Measurements from ENCODE around the gene DDHD1. TPM values are rescaled to one million over a fixed set of nuclear protein-coding genes. Genes with fewer than 3 reads are reported as not detected.

DDHD1 gene
- 1 to 10 TPM in 2 of 4 donors, under 1 TPM in 2; 0.54 to 9.4 (median 1.6) TPM for polyA plus RNA-seq
- long read RNA-seq, donor 1: 0 reads
- long read RNA-seq, donor 2: 0 reads
- long read RNA-seq, donor 3: 0 reads
- long read RNA-seq, donor 4: 0 reads
- long read RNA-seq, donor 5: 0 reads
- long read RNA-seq, donor 6, partial matches to known transcripts: 0 of 1 reads
- long read RNA-seq, donor 6, other reads (novel, unspliced or antisense): 0 of 1 reads
- long read RNA-seq, donor 7: 0 reads
- long read RNA-seq, donor 8: 0 reads
- long read RNA-seq, donor 9: 0 reads
- long read RNA-seq, donor 10, partial matches to known transcripts: 0 of 1 reads
- long read RNA-seq, donor 10, other reads (novel, unspliced or antisense): 0 of 1 reads

- WGBS, 3 donors: 0 to 1% (median 1%) methylated on average over 70 to 93 of the region's 93 CpGs
- H3K4me1 ChIP-seq (ENCODE audit: control insufficient read depth in 3 of 3, insufficient read depth in 2 of 3, low read depth in 1 of 3, low read length in 2 of 3): peaks cover 0 to 4% (median 0%) of the 10 kb centered on the region in 3 donors
- H3K27me3 ChIP-seq (ENCODE audit: control insufficient read depth in 3 of 3, insufficient read depth in 3 of 3, low read length in 3 of 3): no peaks in the 10 kb centered on the region
- H3K9me3 ChIP-seq (ENCODE audit: control insufficient read depth in 2 of 2, insufficient read depth in 1 of 2, low read depth in 1 of 2, low read length in 1 of 2): no peaks in the 10 kb centered on the region
- no peaks in the 10 kb centered on the region for H3K36me3 ChIP-seq (ENCODE audit: control insufficient read depth in 3 of 3, insufficient read depth in 2 of 3, low read depth in 1 of 3, low read length in 3 of 3)
- H3K27ac ChIP-seq (ENCODE audit: low read depth in 1 of 3, low read length in 2 of 3): peak within 1 kb of the TSS; percentile 75 to 87 (median 82)
- peak within 1 kb of the TSS; percentile 71 to 90 (median 88) for H3K4me3 ChIP-seq (ENCODE audit: low read depth in 1 of 3, low read length in 3 of 3)
- peak; percentile 72 to 91 for DNase-seq
- FAIRE-seq: no peak
These were observed at the start of gene DDHD1 for GRCh38 chr14:53152887-53153701. DDHD1 (minus strand) TSS chr14:53153323; CDS start chr14:53153098, 225 bp downstream.

GRCh38 chr14:53195949-53196348 lies 42.8 kb upstream of the DDHD1 start:
- H3K9me3 ChIP-seq (ENCODE audit: control insufficient read depth in 2 of 2, insufficient read depth in 1 of 2, low read depth in 1 of 2, low read length in 1 of 2): peaks cover 0 to 5% of the 10 kb centered on the region in 2 donors
- no peaks in the 10 kb centered on the region for H3K27me3 ChIP-seq (ENCODE audit: control insufficient read depth in 3 of 3, insufficient read depth in 3 of 3, low read length in 3 of 3)
- 88 to 90% (median 89%) methylated on average over 5 of the region's 5 CpGs for WGBS, 3 donors
- H3K36me3 ChIP-seq (ENCODE audit: control insufficient read depth in 3 of 3, insufficient read depth in 2 of 3, low read depth in 1 of 3, low read length in 3 of 3): no peaks in the 10 kb centered on the region
- no peak for FAIRE-seq
- H3K4me1 ChIP-seq (ENCODE audit: control insufficient read depth in 3 of 3, insufficient read depth in 2 of 3, low read depth in 1 of 3, low read length in 2 of 3): no peaks in the 10 kb centered on the region
- H3K27ac ChIP-seq (ENCODE audit: low read depth in 1 of 3, low read length in 2 of 3): no peak overlapping the region
- no peak overlapping the region for H3K4me3 ChIP-seq (ENCODE audit: low read depth in 1 of 3, low read length in 3 of 3)
- no peak for DNase-seq

- DNase-seq (no peak), FAIRE-seq (no peak)
- 47 to 62% (median 62%) methylated on average over 7 of the region's 7 CpGs for WGBS, 3 donors
These were observed 40.1 kb upstream of the DDHD1 start for GRCh38 chr14:53193193-53193592.

GRCh38 chr14:53192052-53192760 lies 39.1 kb upstream of the DDHD1 start:
- no peak for FAIRE-seq
- Histone ChIP-seq H3K4me1 (ENCODE audit: control insufficient read depth in 3 of 3, insufficient read depth in 2 of 3, low read depth in 1 of 3, low read length in 2 of 3) (no peaks in the 10 kb centered on the region), H3K27me3 (ENCODE audit: control insufficient read depth in 3 of 3, insufficient read depth in 3 of 3, low read length in 3 of 3) (no peaks in the 10 kb centered on the region), H3K4me3 (ENCODE audit: low read depth in 1 of 3, low read length in 3 of 3) (no peak overlapping the region), H3K36me3 (ENCODE audit: control insufficient read depth in 3 of 3, insufficient read depth in 2 of 3, low read depth in 1 of 3, low read length in 3 of 3) (no peaks in the 10 kb centered on the region), H3K9me3 (ENCODE audit: control insufficient read depth in 2 of 2, insufficient read depth in 1 of 2, low read depth in 1 of 2, low read length in 1 of 2) (no peaks in the 10 kb centered on the region), H3K27ac (ENCODE audit: low read depth in 1 of 3, low read length in 2 of 3) (no peak overlapping the region)
- DNase-seq: no peak
- WGBS, 3 donors: 3 to 27% (median 15%) methylated on average over 2 of the region's 2 CpGs

More at GRCh38 chr14:53193193-53193592, 40.1 kb upstream of the DDHD1 start:
- no peak overlapping the region for H3K4me3 ChIP-seq (ENCODE audit: low read depth in 1 of 3, low read length in 3 of 3)
- H3K4me1 ChIP-seq (ENCODE audit: control insufficient read depth in 3 of 3, insufficient read depth in 2 of 3, low read depth in 1 of 3, low read length in 2 of 3): no peaks in the 10 kb centered on the region
- no peaks in the 10 kb centered on the region for H3K36me3 ChIP-seq (ENCODE audit: control insufficient read depth in 3 of 3, insufficient read depth in 2 of 3, low read depth in 1 of 3, low read length in 3 of 3)
- H3K27me3 ChIP-seq (ENCODE audit: control insufficient read depth in 3 of 3, insufficient read depth in 3 of 3, low read length in 3 of 3): no peaks in the 10 kb centered on the region
- H3K27ac ChIP-seq (ENCODE audit: low read depth in 1 of 3, low read length in 2 of 3): no peak overlapping the region
- no peaks in the 10 kb centered on the region for H3K9me3 ChIP-seq (ENCODE audit: control insufficient read depth in 2 of 2, insufficient read depth in 1 of 2, low read depth in 1 of 2, low read length in 1 of 2)

GRCh38 chr14:53190938-53191337 lies 37.8 kb upstream of the DDHD1 start:
- WGBS, 3 donors: 47 to 74% (median 55%) methylated on average over 2 of the region's 2 CpGs
- Histone ChIP-seq H3K27ac (ENCODE audit: low read depth in 1 of 3, low read length in 2 of 3) (no peak overlapping the region), H3K4me3 (ENCODE audit: low read depth in 1 of 3, low read length in 3 of 3) (no peak overlapping the region), H3K9me3 (ENCODE audit: control insufficient read depth in 2 of 2, insufficient read depth in 1 of 2, low read depth in 1 of 2, low read length in 1 of 2) (no peaks in the 10 kb centered on the region), H3K4me1 (ENCODE audit: control insufficient read depth in 3 of 3, insufficient read depth in 2 of 3, low read depth in 1 of 3, low read length in 2 of 3) (no peaks in the 10 kb centered on the region), H3K36me3 (ENCODE audit: control insufficient read depth in 3 of 3, insufficient read depth in 2 of 3, low read depth in 1 of 3, low read length in 3 of 3) (no peaks in the 10 kb centered on the region), H3K27me3 (ENCODE audit: control insufficient read depth in 3 of 3, insufficient read depth in 3 of 3, low read length in 3 of 3) (no peaks in the 10 kb centered on the region)
- DNase-seq (no peak), FAIRE-seq (no peak)

GRCh38 chr14:53187921-53188463 lies 34.9 kb upstream of the DDHD1 start:
- no peak for FAIRE-seq
- H3K27ac ChIP-seq (ENCODE audit: low read depth in 1 of 3, low read length in 2 of 3): no peak overlapping the region
- H3K27me3 ChIP-seq (ENCODE audit: control insufficient read depth in 3 of 3, insufficient read depth in 3 of 3, low read length in 3 of 3): no peaks in the 10 kb centered on the region
- no peaks in the 10 kb centered on the region for H3K36me3 ChIP-seq (ENCODE audit: control insufficient read depth in 3 of 3, insufficient read depth in 2 of 3, low read depth in 1 of 3, low read length in 3 of 3)
- DNase-seq: no peak
- WGBS, 3 donors: 80 to 88% (median 85%) methylated on average over 5 of the region's 5 CpGs
- H3K4me3 ChIP-seq (ENCODE audit: low read depth in 1 of 3, low read length in 3 of 3): no peak overlapping the region
- H3K9me3 ChIP-seq (ENCODE audit: control insufficient read depth in 2 of 2, insufficient read depth in 1 of 2, low read depth in 1 of 2, low read length in 1 of 2): no peaks in the 10 kb centered on the region
- H3K4me1 ChIP-seq (ENCODE audit: control insufficient read depth in 3 of 3, insufficient read depth in 2 of 3, low read depth in 1 of 3, low read length in 2 of 3): no peaks in the 10 kb centered on the region

GRCh38 chr14:53186532-53186931 lies 33.4 kb upstream of the DDHD1 start:
- Histone ChIP-seq H3K4me1 (ENCODE audit: control insufficient read depth in 3 of 3, insufficient read depth in 2 of 3, low read depth in 1 of 3, low read length in 2 of 3) (no peaks in the 10 kb centered on the region), H3K9me3 (ENCODE audit: control insufficient read depth in 2 of 2, insufficient read depth in 1 of 2, low read depth in 1 of 2, low read length in 1 of 2) (no peaks in the 10 kb centered on the region), H3K4me3 (ENCODE audit: low read depth in 1 of 3, low read length in 3 of 3) (no peak overlapping the region), H3K27ac (ENCODE audit: low read depth in 1 of 3, low read length in 2 of 3) (no peak overlapping the region), H3K36me3 (ENCODE audit: control insufficient read depth in 3 of 3, insufficient read depth in 2 of 3, low read depth in 1 of 3, low read length in 3 of 3) (no peaks in the 10 kb centered on the region), H3K27me3 (ENCODE audit: control insufficient read depth in 3 of 3, insufficient read depth in 3 of 3, low read length in 3 of 3) (no peaks in the 10 kb centered on the region)
- FAIRE-seq (no peak), DNase-seq (no peak)
- WGBS, 3 donors: 77 to 86% (median 81%) methylated on average over 1 of the region's 1 CpG

- no peak for FAIRE-seq
These were observed 30.5 kb upstream of the DDHD1 start for GRCh38 chr14:53183611-53184010.

More at GRCh38 chr14:53183611-53184010, 30.5 kb upstream of the DDHD1 start:
- WGBS, 3 donors: 52 to 61% (median 59%) methylated on average over 2 of the region's 2 CpGs
- Histone ChIP-seq H3K4me1 (ENCODE audit: control insufficient read depth in 3 of 3, insufficient read depth in 2 of 3, low read depth in 1 of 3, low read length in 2 of 3) (no peaks in the 10 kb centered on the region), H3K4me3 (ENCODE audit: low read depth in 1 of 3, low read length in 3 of 3) (no peak overlapping the region), H3K27me3 (ENCODE audit: control insufficient read depth in 3 of 3, insufficient read depth in 3 of 3, low read length in 3 of 3) (no peaks in the 10 kb centered on the region), H3K9me3 (ENCODE audit: control insufficient read depth in 2 of 2, insufficient read depth in 1 of 2, low read depth in 1 of 2, low read length in 1 of 2) (no peaks in the 10 kb centered on the region), H3K27ac (ENCODE audit: low read depth in 1 of 3, low read length in 2 of 3) (no peak overlapping the region), H3K36me3 (ENCODE audit: control insufficient read depth in 3 of 3, insufficient read depth in 2 of 3, low read depth in 1 of 3, low read length in 3 of 3) (no peaks in the 10 kb centered on the region)
- DNase-seq: no peak
